RWPE2 (cell line): ENCODE measurements around the gene SLC25A22.

Experiments
- ATAC-seq: fragments of 200-7000 bp; cut with Tn5 transposase; 3 replicates; pipeline ENCODE4 v1.9.1; 2021; ENCODE audit warnings: low read depth
- DNase-seq: peaks from one replicate; pipeline ENCODE4 v3.0.0-alpha.2; 2020; ENCODE audit warnings: low spot score
- H3K27ac ChIP-seq: fragments of 450-650 bp; 2 replicates; pipeline ENCODE4 v1.5.1; 2017; ENCODE audit warnings: mild to moderate bottlenecking; ENCODE audit not compliant: poor library complexity, severe bottlenecking
- H3K27me3 ChIP-seq: fragments of 250-450 bp; sonication (Bioruptor Pico); 2 replicates; pipeline ENCODE4 v1.5.1; 2021; ENCODE audit warnings: mild to moderate bottlenecking, moderate library complexity; ENCODE audit not compliant: insufficient read depth, poor library complexity, severe bottlenecking
- H3K36me3 ChIP-seq: fragments of 250-450 bp; sonication (Bioruptor Pico); 2 replicates; pipeline ENCODE4 v1.5.1; 2020; ENCODE audit warnings: low read depth, mild to moderate bottlenecking, moderate library complexity
- H3K4me1 ChIP-seq: fragments of 250-450 bp; sonication (Bioruptor Pico); 2 replicates; pipeline ENCODE4 v1.5.1; 2021; ENCODE audit warnings: mild to moderate bottlenecking, moderate library complexity; ENCODE audit not compliant: insufficient read depth, poor library complexity, severe bottlenecking
- H3K4me3 ChIP-seq: fragments of 250-450 bp; sonication (Bioruptor Pico); 2 replicates; pipeline ENCODE4 v1.5.1; 2021; ENCODE audit warnings: mild to moderate bottlenecking, moderate library complexity; ENCODE audit not compliant: severe bottlenecking
- H3K9me3 ChIP-seq: fragments of 250-450 bp; sonication (Bioruptor Pico); 2 replicates; pipeline ENCODE4 v1.5.1; 2021; ENCODE audit warnings: mild to moderate bottlenecking, moderate library complexity; ENCODE audit not compliant: severe bottlenecking
- CTCF ChIP-seq: fragments of 450-650 bp; IDR thresholded peaks from one replicate; pipeline ENCODE4 v1.5.1; 2017; ENCODE audit warnings: mild to moderate bottlenecking, moderate library complexity; ENCODE audit not compliant: poor library complexity, severe bottlenecking

Gene SLC25A22

GRCh38 chr11:801097-801780, 3.2 kb upstream of the SLC25A22 start:
- DNase-seq (no peak), ATAC-seq (no peak)
- Histone ChIP-seq H3K9me3 (no peaks in the 10 kb centered on the region), H3K4me3 (no peak overlapping the region), H3K4me1 (peaks cover 6% of the 10 kb centered on the region), H3K36me3 (peaks cover 20% of the 10 kb centered on the region), H3K27ac (no peak overlapping the region), H3K27me3 (no peaks in the 10 kb centered on the region)
- no peak for TF ChIP-seq CTCF

GRCh38 chr11:800473-800872, 2.4 kb upstream of the SLC25A22 start:
- ATAC-seq (no peak), DNase-seq (no peak)
- H3K4me3 ChIP-seq, result no peak overlapping the region
- H3K27me3 ChIP-seq, result no peaks in the 10 kb centered on the region
- peaks cover 20% of the 10 kb centered on the region for H3K36me3 ChIP-seq
- H3K4me1 ChIP-seq, result peaks cover 6% of the 10 kb centered on the region
- H3K27ac ChIP-seq, result no peak overlapping the region
- H3K9me3 ChIP-seq, result no peaks in the 10 kb centered on the region
- TF ChIP-seq CTCF, result no peak

- no peak overlapping the region for H3K27ac ChIP-seq
- no peaks in the 10 kb centered on the region for H3K9me3 ChIP-seq
- H3K4me1 ChIP-seq, result peaks cover 6% of the 10 kb centered on the region
- peaks cover 20% of the 10 kb centered on the region for H3K36me3 ChIP-seq
- no peak for TF ChIP-seq CTCF
- no peak overlapping the region for H3K4me3 ChIP-seq
- no peaks in the 10 kb centered on the region for H3K27me3 ChIP-seq
- ATAC-seq (no peak), DNase-seq (no peak)
Observed at GRCh38 chr11:799641-800316, 1.7 kb upstream of the SLC25A22 start.

- ATAC-seq (peak; percentile 35), DNase-seq (no peak)
- peak overlapping the region; percentile 69 for H3K4me3 ChIP-seq
- peak overlapping the region; percentile 70 for H3K27ac ChIP-seq
- peaks cover 2% of the 10 kb centered on the region for H3K4me1 ChIP-seq
- H3K36me3 ChIP-seq, result peaks cover 18% of the 10 kb centered on the region
- no peak for TF ChIP-seq CTCF
- no peaks in the 10 kb centered on the region for H3K9me3 ChIP-seq
- no peaks in the 10 kb centered on the region for H3K27me3 ChIP-seq
Observed at GRCh38 chr11:797296-798092, 587 bp downstream of the SLC25A22 start.
